ENCODE measurements around the gene P4HB.

- TF ChIP-seq CTCF (conservative IDR thresholded peaks at IDR 0.05; ENCODE audit: low read depth, low read length) (no peak), MXI1 (IDR thresholded peaks at IDR 0.05; ENCODE audit: borderline replicate concordance, low read depth, low read length) (no peak), POLR2A (IDR thresholded peaks at IDR 0.05; ENCODE audit: low read depth, low read length) (no peak), CHD1 (IDR thresholded peaks at IDR 0.05; ENCODE audit: low read depth, low read length) (no peak), CEBPB (IDR thresholded peaks at IDR 0.05; ENCODE audit: low read depth, low read length) (no peak), RCOR1 (IDR thresholded peaks at IDR 0.05; ENCODE audit: insufficient replicate concordance, low read length) (no peak), MAZ (IDR thresholded peaks at IDR 0.05; ENCODE audit: borderline replicate concordance, low read depth, low read length) (no peak), NFE2L2 (IDR thresholded peaks at IDR 0.05; ENCODE audit: low read depth, low read length) (no peak), USF2 (IDR thresholded peaks at IDR 0.05; ENCODE audit: low read depth, low read length) (no peak)
Measured at GRCh38 chr17:81849457-81849856, 10.9 kb downstream of the P4HB start.
